ENCODE measurements around the gene PCSK4.
"Not testable (repeated sequence)": the region's sequence is repeated elsewhere in the genome, so short reads cannot be mapped to it uniquely, and the experiment has no call there.

The PCSK4 gene

DNA sequence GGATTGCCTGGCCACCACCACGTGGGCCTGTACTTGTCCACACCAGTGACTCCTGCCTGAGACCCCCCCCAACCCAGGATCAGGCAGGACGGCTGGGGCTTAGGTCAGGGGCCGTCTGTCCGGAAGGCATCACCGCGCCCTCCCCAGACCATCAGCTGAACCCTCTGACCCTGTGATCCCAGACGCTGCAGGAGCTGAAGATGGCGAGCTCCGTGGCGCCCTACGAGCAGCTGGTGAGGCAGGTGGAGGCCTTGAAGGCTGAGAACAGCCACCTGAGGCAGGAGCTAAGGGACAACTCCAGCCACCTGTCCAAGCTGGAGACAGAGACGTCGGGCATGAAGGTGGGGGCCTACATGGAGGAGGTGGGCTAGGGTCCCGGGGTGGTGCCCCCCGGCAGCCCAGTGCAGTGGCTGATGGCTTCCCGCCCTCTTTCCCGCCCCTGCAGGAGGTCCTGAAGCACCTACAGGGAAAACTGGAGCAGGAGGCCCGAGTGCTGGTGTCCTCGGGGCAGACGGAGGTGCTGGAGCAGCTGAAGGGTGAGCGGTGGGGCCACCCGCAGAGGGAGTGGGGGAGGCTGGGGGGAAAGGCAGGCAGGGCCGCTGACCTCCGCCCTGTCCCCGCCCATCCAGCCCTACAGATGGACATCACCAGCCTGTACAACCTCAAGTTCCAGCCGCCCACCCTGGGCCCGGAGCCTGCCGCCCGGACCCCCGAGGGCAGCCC is 37.2 kb downstream of the PCSK4 start:
- DNase-seq, result no peak

DNA sequence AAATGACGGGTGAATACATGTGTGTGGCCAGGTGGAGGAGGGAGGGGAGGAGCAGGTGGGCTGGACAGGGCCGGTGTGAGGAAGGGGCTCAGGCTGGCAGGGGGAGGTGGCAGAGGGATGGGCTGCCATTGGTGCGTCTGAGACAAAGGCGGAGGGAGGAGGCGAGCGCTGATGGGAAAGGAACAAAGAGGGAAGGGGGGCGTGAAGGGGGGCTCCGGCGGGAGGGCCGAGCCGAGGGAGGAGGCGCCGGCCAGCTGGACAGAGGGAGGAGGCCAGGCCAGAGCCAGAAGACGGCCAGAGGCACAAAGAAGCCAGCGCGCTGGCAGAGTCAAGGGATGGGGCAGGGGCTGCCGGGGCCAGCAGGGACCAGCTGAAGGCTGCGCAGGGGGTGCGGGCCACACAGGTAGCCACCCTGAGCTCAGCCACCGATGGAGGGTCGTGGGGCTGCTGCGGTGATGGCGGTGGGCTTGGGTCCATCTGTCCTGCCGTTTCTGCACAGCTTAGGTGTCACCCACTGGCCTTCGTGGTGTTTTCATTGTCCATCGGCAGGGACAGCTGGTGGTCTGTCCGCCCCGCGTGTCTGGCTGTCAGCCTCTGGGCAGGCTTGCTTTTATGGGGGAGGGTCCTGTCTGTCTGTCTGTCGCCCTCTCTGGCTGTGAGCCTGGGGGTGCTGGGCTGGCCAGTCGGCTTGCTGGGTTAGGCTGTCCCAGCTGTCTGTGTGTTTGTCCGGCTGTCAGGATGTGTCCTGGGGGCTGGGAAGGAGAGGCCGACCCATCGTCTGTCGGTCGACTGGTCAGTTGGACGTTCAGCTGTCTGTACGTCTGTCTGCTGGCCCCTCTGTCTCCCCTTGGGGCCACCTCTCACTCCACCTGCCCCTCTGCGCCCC is 38.0 kb downstream of the PCSK4 start:
- DNase-seq, result no peak

DNA sequence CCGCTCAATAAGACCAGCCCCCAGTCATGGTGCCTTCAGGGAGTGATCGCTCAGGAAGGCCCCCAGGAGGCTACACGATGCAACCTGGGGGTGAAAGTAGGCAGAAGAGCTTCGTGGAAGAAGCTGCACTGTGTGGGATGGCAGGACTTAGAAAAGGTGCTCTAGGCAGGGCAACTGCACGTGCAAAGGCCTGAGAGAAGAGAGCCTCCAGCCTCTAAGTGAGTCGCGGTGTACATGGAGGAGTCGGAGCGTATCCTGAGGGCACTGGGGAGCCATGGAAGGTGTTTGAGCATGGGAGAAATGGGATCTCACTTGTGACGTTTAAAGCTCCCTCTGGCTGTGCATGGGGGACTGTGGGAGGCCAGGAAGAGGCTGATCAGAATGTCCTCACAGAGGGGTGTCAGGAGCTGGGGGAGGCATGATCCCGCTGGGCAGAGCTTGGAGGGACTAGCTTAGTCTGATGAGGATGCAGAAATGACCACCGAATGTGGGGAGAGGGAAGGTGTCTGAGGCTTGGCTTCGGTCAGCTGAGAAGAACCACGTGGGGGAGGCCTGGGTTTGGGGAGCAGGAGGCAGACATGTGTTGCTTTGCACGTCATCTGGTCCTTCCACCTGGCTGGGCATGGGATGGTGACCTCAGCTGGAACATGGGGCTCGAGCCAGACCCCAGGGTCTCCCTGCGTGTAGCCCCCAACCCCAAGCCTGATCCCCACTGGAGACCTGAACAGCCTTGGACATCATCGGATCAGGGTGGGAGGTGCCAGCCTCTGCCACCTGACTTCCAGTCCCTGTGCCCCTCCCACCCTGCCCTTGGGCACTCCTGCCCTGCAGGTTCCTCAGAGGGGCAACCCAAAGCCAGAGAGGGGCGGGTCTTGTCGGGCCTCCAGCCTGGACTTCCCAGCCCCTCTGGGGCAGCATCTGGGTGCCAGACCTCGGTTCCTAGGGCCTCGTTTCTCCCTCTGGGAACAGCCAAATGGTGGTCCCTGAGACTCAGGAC is 39.1 kb downstream of the PCSK4 start:
- DNase-seq, result no peak

DNA sequence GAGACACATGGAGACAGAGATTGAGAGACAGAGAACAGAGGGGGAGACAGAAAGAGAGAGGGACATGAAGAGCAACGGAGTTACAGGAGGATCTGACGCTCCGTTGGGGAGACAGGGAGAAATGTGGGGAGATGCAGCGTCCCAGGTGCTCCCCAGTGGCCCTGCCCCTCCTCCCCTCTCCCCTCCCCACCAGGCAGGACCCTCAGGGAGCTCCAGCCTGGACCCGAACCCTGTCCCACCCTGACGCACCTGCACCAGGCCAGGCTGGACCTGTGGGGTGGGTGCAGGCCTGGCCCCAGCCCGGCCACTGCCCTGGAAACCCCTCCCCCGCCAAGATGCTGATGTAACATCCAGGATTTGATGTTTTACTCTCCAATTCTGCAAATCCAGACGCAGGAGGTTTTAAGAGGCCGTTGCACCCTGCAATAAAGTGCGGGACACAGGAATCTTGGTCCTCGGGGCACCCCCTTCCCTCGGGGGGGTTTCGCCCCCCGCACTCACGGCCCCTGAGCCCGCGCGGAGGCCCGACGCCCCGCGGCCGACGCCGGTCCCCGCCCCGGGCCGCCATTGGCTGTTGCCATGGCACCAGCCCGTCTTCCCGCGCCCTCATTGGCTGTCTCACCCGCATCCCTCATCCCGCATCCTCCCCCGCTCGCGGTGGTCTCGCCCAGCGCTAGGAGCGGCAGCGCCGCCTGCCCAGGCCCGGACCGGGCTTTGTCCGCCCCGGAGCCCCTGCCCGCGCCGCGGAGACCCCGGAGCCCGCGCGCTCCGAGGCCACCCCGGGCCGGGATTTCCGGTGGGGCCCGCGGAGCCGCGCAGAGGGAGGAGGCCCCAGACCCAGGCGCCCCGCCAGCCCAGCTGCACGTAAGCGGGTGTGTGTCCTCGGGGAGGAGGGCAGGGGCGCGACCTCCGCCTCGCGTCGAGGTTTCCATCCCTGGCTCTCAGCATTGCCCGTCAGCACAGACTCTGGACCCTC is 40.4 kb downstream of the PCSK4 start, which contains the start of gene APC2:
TSS of gene APC2 (plus strand) at position 655 of the 976 bp plus-strand sequence. CDS start 2,881 bp downstream, outside the sequence.
- DNase-seq, result no peak

DNA sequence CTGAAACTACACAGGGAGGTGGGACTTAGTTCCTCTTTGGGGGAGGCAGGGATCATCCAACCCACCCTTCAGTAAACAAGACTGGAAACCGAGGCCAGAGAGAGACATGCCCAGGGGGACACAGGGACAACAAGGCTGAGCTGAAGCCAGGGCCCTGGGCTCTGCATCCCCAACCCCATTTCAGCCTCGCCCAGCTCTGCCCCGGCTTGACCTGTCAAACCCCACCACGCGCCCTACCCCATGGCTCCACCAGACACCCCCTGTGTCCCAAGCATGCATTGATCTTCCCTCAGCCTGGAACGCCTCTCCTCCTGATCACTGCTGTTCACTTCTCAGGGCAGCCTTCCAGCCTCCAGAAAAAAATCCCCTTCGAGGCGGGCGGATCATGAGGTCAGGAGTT is 42.2 kb downstream of the PCSK4 start:
- DNase-seq, result no peak

DNA sequence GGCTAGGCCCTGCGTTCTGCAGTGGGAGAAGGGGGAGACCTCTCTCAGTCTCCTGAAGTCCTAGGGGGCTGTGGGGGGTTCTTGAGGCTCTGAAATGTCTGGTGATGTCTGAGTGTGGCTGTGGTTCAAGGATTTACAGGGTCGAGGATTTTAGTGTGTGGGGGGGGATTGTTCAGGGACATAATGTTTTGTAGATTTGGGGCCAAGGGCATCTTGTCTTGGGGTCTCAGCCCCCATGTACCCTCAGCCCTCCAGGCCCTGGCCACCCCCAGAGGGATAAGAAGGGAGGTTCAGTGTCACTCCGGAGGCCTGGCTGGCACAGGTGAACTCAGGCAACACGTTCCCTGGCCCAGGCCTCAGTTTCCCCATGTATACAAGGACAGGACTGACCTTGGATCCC is 42.6 kb downstream of the PCSK4 start:
- DNase-seq, result no peak

DNA sequence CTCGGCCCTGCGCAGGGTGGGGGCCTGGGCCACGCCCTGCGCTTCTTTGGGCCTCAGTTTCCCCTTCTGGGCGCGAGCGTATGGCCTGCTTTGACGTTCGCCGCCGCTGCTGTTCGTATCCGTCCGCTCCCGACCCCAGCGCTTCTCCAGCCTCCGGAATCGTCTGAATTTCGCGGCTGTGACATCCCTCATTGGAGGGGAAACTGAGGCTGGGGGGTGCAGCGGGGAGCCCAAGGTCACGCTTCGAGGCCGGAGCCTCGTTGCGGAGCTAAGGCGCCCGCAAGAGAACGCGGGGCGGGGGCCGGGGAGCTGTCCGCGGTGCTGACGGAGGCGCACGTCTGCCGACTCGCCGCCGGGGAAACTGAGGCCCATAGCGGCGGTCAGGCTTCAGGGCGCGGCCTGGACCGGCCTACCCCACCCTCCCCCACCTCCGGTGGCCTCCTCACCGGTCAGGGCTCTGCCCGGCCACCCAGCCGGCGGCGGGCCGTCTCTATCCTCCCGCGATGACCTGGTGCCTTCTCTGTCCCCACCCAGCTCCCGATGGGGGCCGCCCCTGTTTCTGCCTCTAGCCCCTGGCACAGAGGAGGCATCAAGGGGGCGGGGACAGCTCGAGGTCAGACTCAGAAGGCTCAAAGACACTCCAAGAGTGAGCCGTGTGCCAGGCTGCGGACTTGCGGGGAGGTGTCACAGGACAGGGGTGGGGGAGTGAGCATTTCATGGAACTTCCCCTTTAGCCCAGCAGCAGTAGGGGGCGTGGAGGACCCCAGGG is 43.3 kb downstream of the PCSK4 start:
- peak; percentile 52 for DNase-seq

DNA sequence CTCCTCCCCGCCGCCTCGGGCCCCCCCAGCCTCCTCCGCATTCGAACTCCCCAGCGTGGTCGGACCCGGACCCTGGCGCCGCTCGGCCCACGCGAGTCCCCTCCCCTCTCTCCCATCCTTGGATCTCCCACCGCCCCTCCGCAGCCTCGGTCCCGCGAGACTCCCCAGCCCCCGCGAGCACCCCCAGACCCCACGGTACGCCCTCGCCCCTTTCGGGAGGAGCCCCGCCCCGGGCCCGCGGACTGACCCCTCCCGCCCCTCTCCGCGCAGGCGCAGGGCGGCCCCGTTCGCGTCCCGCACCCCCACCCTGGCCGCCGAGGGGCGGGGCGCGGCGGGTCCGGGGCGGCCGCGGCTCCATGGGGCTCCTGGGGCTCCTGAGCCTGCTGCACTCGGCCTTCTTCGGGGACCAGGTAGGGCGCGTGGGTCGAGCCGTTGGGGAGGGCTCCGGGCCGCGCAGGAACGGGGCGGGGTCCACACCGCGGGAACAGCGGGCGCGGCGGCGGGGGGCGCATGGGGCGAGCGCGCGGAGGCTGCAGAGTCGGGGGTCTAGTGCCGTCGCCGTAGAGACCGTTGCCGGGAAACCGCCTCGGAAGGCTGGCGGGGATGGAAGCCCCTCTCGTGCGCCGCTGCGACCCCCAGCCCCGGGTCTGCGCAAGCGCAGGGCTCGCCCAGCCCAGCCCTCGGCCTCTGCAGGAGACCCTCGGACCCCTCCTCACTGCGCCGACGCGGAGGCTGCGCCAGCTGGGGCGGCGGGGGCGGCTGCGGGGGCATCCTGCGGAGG is 44.0 kb downstream of the PCSK4 start:
- DNase-seq, result no peak

DNA sequence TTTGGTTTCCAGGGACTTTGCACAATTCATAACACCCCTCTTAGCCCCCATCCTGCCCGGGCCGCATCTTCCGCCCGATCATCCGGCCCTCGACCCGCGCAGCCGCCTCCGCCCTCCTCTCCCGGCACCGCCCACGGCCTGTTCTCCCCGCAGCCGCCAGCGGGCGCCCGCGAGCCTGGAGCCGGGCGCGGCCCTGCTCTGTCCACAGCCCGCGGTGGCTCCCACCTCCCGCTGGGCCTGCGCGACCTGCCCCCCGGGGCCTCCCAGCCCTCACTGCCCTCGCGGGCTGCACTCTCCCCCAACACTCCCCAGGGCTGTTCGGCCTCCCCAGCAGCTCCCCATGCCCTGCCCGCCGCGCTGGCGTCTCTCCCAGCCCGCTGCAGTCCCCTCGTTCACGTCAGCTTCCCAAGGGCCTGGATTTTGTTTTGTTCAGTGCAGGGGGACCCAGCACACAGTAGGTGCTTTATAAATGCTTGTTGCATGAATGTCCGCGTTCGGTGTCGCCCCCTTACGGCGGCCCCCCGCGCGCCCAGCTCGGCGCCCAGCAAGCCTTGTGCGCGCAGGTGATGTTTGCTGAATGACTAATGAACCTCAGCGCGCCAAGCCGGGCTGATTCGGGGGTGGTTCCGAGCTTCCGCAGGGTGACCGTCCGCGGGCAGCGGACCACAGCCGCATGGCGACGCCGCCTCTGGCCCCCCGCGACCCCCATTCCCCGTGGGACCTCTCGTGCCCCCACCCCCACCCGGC is 44.8 kb downstream of the PCSK4 start:
- DNase-seq, result peak; percentile 86

DNA sequence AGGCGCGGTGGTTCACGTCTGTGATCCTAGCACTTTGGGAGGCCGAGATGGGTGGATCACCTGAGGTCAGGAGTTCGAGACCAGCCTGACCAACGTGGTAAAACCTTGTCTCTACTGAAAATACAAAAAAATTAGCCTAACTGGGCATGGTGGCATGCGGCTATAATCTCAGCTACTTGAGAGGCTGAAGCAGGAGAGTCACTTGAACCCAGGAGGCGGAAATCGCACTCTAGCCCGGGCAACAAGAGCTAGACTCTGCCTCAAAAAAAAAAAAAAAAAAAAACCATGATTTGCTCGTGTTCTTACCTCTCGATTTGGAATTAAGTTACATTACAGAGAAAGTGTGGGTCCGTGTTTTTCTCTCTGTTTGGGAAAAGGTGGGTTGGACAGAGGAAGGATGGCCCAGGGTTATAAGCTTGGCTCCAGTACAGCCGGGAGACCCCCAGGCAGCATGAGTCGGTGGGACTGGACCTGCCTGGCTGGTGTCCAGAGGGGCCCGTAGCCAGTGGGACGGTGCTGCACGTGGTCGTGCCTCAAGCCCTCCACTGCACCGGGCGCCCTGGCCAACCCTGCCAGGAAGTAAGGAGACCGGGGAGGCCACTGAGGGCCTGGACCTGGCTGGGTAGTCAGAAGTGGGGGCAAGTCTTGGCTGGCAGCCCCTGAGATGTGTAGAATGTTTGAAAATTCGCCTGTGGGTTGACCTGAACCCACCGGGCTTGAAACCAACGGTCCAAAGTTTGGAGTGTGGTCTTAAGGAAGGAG is 48.3 kb downstream of the PCSK4 start:
- no peak for DNase-seq

DNA sequence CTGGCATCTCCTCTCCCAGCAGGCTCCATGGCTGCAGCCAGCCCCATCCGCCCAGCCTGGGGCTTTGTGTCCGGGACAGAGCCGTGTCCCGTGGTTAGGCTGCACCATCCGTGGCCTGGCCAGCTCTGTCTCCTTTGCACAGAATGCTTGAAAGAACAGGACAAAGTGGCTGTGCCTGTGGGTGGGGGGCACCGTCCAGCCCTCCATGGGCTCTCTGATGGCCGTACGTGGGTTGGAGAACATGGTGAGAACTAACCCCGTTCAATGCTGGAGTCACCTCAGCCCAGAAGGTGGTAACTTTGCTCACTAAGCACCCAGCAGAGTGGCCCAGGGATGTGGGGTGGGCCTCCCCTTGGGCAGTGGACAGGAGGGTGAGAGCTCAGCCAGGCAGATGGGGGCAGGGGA is 49.1 kb downstream of the PCSK4 start:
- DNase-seq, result no peak

DNA sequence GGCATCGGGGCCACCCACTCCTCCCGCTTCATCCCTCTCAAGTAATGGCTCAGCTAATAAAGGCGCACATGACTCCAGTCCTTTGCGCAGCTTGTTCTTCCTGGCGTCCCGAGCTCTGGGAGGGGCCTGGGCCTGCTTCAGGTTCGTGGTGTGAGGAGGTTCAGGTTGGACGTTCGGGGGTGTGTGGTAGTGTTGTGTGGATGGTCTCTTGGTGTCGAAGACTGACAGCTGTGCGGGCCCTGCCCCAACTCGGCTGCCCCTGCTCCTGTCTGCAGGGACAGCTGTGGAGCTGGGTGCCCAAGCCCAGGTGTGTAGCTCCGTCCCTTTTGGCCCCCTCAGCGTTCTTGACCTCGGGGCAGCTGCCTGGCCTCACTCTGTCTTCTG is 49.7 kb downstream of the PCSK4 start:
- DNase-seq, result no peak

DNA sequence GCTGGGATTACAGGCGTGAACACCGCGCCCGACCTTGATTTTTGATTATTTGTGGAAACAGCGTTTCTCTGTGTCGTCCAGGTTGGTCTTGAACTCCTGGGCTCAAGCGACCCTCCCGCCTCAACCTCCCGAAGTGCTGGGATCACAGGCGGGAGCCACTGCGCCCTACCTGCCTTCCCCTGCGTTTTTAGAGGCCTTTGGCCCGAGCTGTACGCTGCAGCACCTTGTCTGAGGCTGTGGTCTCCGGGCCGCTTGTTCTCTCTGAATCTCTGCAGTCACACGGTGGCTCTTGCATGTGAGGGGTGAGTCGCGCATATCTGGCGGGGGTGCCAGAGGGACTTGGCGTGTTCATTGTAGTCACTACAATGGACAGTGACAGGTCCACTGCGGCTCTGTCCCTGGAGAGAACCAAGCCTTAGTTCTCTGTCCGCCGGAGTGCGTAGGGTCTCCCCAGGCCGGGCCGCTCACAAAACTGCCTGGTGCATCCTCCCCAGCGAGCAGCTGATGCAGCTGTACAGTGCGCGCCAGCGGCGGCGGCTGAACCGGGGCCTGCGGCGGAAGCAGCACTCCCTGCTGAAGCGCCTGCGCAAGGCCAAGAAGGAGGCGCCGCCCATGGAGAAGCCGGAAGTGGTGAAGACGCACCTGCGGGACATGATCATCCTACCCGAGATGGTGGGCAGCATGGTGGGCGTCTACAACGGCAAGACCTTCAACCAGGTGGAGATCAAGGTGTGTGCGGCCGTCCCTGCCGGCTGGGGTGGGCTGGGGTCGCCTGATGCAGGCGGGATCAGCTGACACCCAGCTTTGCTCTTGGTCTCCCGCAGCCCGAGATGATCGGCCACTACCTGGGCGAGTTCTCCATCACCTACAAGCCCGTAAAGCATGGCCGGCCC is 50.4 kb downstream of the PCSK4 start:
- not testable (repeated sequence) for DNase-seq

DNA sequence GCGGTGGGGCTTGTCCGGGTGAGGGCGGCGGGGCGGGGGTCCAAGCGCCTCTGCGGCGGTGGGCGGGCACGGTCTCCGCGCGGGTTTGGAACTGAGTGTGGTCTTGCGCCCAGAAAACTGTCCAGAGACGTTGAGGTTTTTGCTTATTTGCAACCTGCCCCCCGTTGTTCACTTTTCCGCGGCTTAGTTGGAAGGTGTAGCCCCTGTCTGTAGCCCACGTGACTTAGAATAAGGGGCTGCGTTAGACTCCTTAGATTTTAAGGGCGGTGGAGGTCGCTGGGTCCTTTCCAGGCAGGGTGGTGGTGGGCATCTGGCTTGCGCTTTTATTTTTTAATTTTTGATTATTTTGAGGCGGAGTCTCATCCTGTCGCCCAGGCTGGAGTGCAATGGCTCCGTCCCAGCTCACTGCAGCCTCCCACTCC is 51.2 kb downstream of the PCSK4 start:
- DNase-seq, result no peak

DNA sequence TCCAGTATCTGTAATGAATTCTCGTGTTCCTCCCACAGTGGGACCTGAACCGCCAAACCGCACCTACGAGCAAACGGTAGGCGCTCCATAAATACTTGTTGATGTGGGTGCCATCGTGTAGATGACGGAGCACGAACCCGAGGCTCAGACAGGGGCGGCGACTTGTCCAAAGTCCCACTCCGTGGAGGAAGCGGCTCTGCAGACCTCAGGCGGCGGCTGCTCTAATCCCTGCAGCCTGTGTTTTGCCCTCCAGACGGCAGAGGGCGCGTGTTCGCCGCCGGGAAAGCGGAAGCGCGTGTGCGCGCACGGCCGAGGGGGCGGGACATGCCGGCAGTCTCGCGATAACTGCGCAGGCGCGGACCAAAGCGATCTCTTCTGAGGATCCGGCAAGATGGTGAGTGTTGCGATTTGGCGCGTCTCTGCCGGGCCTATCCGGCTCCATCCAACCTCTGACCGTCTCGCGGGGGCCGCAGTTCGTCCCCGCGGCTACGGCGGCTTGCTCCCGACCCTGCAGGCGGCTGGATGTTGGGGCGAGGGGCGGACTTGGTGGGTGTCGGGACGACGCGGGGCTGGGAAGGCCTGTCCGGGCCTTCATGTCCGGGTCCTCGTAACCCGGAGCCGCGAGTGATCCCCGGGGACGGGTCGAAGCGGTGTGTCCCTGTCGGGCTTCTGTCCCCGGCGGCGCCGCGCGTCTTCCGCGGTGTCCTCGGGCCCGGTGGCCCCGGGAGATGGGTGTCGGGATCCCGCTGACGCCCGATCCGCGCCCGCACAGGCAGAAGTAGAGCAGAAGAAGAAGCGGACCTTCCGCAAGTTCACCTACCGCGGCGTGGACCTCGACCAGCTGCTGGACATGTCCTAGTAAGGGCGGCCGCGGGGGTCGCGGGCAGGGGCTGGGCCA is 51.9 kb downstream of the PCSK4 start, which contains the start of gene RPS15:
TSS of gene RPS15 (plus strand) at position 362 of the 898 bp plus-strand sequence. CDS start at position 392, 30 bp downstream.
- peak; percentile 97 for DNase-seq

DNA sequence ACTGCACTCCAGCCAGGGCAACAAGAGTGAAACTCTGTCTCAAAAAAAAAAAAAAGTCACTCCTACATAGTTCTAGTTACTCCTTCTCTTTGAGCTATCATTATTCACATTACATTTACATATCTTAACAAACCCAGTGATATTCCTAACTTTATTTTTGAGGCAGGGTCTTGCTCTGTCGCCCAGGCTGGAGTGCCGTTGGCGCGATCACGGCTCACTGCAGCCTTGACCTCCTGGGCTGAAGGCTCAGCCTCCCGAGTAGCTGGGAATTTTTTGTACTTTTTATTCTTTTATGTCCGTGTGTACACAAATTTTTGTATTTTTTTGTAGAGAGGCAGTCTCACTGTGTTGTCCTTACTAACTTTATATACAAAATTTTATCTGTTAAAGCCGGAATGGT is 52.5 kb downstream of the PCSK4 start:
- no peak for DNase-seq

Data from activated CD4-positive, CD25-positive, alpha-beta regulatory T cell treated with anti-CD3 and anti-CD28 coated beads, Interleukin-2, amount 50 U/mL, for 72 hours (primary cell).